GM10266 (cell line): Measurements from ENCODE around the gene ZNF608.

Source experiments
- DNase-seq: peaks from one replicate; pipeline ENCODE4 v3.0.0; 2012; ENCODE audit errors: extremely low spot score
- TF ChIP-seq, protein P1 (sequence below): IDR thresholded peaks from 2 replicates; pipeline ENCODE4 v1.5.1; 2012; ENCODE audit warnings: mild to moderate bottlenecking, low read depth; ENCODE audit not compliant: control insufficient read depth, insufficient read depth; ENCODE audit errors: missing control alignments

ZNF608 gene

DNA sequence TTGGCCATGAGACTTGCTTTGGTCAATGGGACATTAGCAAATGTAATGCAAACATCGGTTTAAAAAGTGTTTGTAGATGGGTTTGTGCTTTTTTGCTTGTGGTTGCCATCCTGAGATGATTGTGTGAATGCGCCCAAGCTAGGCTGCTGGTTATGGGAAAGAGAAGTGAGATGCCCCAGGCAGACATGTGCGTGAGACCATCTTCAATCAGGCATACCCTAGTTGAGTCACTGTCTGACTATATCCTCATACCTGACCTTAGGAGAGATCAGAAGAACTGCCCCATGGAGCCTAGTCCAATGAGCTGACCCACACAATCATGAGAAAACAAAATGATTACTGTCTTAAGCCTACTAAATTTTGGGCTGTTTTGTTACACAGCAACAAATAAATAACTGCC, 36.8 kb upstream of the ZNF608 start:
- DNase-seq: no peak
- TF ChIP-seq, protein P1, sequence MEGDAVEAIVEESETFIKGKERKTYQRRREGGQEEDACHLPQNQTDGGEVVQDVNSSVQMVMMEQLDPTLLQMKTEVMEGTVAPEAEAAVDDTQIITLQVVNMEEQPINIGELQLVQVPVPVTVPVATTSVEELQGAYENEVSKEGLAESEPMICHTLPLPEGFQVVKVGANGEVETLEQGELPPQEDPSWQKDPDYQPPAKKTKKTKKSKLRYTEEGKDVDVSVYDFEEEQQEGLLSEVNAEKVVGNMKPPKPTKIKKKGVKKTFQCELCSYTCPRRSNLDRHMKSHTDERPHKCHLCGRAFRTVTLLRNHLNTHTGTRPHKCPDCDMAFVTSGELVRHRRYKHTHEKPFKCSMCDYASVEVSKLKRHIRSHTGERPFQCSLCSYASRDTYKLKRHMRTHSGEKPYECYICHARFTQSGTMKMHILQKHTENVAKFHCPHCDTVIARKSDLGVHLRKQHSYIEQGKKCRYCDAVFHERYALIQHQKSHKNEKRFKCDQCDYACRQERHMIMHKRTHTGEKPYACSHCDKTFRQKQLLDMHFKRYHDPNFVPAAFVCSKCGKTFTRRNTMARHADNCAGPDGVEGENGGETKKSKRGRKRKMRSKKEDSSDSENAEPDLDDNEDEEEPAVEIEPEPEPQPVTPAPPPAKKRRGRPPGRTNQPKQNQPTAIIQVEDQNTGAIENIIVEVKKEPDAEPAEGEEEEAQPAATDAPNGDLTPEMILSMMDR: no peak

DNA sequence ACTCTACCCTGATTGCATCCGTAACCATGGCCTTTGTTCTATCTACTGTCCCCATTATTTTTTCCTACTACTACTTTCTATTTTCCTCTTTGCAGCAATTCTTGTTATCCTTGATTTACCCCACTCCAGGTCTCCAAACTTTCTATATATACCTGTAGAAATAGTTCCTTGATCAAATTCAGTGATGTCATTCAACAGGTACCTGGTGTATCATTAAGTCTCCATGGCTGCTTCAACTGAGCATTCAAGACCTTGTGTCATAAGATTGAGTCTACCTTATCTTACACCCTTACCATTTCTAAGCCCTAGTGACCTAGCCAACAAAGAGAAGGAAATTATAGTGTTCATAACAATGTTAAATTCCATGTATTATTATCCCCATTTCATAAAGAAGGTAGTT, 35.8 kb upstream of the ZNF608 start:
- DNase-seq: no peak
- TF ChIP-seq, protein P1: no peak

DNA sequence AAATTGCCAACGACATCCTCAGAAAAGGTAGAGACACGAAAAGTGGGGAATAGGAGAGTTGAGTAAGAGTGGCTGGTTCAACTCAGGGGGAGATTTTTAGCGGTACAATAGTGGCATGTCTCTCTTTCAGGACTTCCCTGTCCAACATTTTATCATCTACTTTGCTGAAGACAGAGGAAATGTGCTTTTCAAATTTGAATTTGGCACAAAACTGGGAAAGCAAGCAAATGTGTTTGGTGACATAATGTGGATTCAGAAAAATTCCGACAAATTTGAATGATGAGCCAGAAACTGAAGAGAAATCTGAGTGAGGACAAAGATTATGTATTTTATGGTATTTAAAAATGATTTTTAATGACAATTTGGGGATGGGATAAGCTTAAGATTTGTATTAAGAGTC, 33.6 kb upstream of the ZNF608 start:
- TF ChIP-seq, protein P1: no peak

DNA sequence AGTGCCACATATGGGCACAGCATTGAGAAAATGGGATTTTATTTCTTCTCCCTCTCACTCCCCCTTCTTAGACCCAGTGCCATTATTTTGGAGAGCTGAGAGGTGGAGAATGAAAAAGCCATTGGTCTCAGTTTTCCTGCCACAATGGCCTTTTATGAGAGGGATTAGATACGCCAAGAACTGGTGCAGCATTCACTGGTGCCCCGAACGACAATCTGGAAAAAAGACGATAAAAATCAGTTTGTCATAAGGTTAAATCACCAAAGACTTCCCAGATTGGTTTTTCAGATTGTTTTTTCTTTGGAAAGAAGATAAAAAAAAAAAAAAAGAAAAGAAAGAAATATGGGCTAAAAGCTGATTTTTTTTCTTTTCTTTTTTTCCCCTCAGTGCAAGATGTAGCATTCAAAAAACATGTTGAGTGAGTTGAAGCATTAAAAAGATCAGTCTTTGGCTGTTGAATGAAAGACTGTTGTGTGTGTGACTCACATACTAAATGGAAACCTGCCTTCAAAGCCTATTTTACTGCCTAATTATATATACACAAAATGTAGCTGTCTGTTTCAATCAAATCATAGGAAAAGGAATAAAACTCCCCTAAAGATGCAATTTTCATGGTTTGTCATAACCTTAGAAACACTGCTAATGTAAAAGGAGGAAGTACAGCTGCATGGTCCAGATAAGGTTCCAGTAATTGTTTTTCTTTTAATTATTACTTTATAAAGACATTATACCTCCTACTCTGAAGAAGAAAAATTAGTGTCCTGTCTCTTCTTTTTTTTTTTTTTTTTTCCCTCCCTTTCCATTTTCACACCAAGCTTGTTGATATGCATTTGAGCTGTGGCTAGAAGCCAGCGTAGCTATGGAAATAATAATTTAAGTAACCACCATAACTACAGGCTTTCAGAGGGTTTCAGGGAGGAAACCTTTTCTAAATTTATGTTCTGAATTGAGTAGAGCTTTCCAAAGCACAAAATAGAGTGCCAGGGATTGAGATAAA, 27.2 kb upstream of the ZNF608 start:
- TF ChIP-seq, protein P1: no peak
- DNase-seq: no peak

More for the DNA sequence above, 33.6 kb upstream of the ZNF608 start:
- no peak for DNase-seq

DNA sequence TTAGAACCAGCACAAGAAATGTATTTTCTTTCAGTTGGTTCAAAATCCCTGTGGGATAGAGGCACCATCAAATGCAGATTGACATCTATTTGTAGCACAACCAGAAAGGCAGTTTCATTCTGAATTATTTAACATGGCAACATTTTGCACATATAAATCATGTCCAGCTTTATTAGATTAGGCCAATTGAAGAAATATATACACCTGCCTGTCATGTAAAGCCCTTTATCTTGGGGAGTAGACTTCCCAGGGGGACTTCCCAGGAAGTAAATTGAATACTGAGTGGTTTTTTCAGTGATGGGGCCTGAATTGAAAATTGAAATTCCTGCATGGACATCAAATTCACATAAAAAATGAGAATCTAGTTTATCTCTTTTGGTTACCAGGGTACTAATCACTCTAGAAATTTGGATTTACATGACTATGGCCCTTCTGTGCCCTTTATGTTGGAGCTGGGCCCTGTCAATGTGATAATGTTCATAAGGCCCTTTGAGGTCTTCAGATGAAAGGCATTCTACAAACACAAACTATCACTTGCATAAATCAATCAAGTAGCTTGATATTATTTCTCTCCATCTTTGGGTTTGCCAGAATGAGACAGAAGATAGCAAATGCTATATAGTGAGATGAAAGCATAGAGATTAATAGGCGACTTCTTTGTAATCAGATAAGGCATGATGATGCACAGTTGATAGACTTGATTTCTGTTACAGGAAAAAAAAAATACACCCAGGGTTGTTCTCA, 26.2 kb upstream of the ZNF608 start:
- DNase-seq: no peak
- TF ChIP-seq, protein P1: no peak

DNA sequence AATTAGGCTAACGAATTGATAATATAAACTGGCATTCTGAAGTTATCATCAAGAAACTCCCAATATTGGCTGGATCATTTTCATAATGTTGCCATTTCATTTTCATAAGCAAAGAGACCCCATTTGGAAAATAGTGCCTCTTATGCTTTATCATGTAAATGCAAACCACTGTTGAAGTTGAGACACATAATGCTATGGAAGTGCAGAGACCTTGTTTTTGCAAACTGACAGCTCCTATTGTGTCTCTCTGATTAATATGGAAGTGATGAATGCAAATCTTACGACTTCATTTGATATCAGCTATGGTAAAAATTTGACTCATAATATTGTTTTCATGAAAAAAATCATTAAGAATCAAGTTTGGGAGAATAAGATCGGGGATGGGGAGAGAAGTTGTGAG, 25.3 kb upstream of the ZNF608 start:
- no peak for DNase-seq
- TF ChIP-seq, protein P1: no peak

DNA sequence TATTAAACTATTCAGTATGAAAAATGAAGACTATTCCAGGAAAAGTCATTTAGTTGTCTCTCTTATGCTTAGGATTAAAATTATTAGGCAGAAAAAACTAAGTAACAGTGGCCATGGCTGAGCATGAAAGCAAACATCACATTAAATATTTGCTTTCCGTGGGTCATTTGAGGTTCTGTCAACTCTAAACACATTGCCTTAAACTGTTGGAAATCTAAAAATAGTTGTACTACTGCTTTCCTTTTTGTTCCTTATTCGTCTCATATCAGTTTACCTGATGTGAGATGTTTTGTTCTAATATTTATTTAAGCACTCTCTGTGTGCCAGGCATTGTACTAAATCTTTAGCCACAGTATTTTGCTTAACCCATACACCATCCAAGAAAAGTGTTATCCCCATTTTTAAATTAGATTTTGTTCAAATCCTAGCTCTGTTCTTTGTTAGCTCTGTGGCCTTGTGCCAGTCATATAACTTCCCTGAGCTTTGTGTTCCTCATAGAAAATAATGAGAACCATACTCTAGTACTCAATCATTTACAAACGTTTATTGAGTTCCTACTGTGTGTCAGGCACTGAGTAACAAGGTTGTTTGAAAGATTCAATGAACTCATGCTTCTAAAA, 18.7 kb upstream of the ZNF608 start:
- TF ChIP-seq, protein P1: no peak
- no peak for DNase-seq
